Airway epithelial cell (primary cell): ENCODE results near the gene PLCB1. TPM values are rescaled to one million over a fixed set of nuclear protein-coding genes. Genes with fewer than 3 reads are reported as not detected.

Source experiments
- total RNA-seq: library from RNA; depleted of rRNA; stranded (reverse); fragments of >200 nt; gene quantifications from 2 replicates; pipeline ENCODE4 v1.2.3, GENCODE V29; 2015

The PLCB1 gene
- 0.85 and 1.7 TPM in 2 replicates for total RNA-seq

DNA sequence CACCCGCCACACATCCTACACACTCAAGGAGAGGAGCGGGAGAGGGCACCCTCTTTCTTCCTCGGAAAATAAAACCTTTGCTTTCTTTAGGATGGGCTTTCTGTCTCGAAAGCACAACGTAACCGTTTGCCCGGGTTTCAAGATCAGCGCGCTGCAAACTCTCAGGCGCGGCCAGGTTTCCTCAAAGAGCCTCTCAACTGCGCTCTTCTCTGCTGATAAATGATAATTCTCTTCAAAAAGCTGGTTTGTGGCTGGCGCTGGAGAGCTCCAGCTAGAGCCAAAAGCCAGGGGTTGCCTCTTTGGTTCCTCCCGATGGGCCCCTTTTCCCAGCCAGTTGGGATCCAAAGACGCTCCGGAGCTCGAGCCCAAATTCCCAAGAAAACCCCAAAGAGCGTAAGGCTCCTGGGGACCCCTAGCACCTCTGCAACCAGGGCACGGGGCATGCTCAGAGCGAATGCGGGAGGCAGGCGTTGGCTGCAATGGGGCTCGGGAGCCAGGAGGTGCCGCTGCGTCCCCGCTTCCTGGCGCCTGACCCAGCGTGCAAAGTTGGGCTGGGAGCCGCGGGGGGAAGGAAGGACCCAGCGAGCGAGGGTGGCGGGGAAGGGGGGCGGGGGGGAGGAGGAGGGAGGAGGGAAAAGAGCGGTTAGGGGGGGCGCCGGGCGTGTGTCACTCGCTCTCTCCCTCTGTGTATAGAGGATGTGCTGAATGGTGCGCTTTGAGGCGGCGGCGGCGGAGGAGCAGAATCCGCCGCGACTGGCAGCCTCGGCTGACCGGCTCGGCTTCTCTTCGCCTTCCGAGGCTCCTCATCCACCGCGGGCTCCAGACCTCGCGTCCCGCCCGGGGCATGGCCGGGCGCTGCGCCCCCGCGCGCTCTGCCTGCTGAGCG is at the start of gene PLCB1:
Gene PLCB1 (plus strand): TSS at position 669 of the 886 bp plus-strand sequence. CDS start 386 bp downstream, outside the sequence.

Other genes with a start within 250 kb of the PLCB1 start
- gene HAO1, start 191.8 kb upstream of the PLCB1 start, total RNA-seq = not detected in 2 replicates
- 9.0 and 9.4 TPM in 2 replicates for gene TMX4, start 112.5 kb upstream of the PLCB1 start, total RNA-seq